HCT116 (cell line): ENCODE results near the gene NUBPL. TPM values are rescaled to one million over a fixed set of nuclear protein-coding genes. Genes with fewer than 3 reads are reported as not detected.

Source experiments
- ATAC-seq: fragments of 200-7000 bp; cut with Tn5 transposase; 2 replicates; pipeline ENCODE4 v1.9.1; 2020; ENCODE audit warnings: mild to moderate bottlenecking, moderate library complexity
- BruUV-seq: library from RNA; stranded (reverse); fragments of 400-500 nt; replicated peaks from 2 replicates; lab custom pipeline; 2021; lab: Mats Ljungman, UMichigan
- CTCF ChIA-PET: fragments of 300-600 bp; sonication (Branson Sonifier 250); formaldehyde crosslinking; loops from one replicate; lab custom pipeline; 2021; ENCODE audit warnings: antibody characterized with exemption; lab: Charles Lee
- POLR2A ChIA-PET: fragments of 300-600, 350-600 bp; sonication (Branson Sonifier 250); formaldehyde crosslinking; loops from one replicate; lab custom pipeline; 2021; ENCODE audit warnings: antibody characterized with exemption; lab: Charles Lee
- RAD21 ChIA-PET, 2 experiments: fragments of 300-600 bp; sonication (Branson Sonifier 250); formaldehyde crosslinking; loops; one replicate each; lab custom pipeline; 2023; ENCODE audit warnings: low total read pairs in 2 of 2; ENCODE audit not compliant: uncharacterized antibody in 2 of 2, unreplicated experiment in 2 of 2, low non-redundant PET in 1 of 2; lab: Charles Lee
- DNase-seq: peaks from one replicate; pipeline ENCODE4 v3.0.0-alpha.2; 2010; ENCODE audit warnings: low read depth, low spot score
- H2AFZ ChIP-seq: fragments of 200-600 bp; shearing (Covaris generic), sonication (generic); 2 replicates; pipeline ENCODE4 v1.6.1; 2017; ENCODE audit warnings: low read depth, mixed run types, mixed read lengths, antibody characterized with exemption, low read length; ENCODE audit not compliant: poor library complexity, severe bottlenecking
- H3K27ac ChIP-seq: 2 replicates; pipeline ENCODE4 v1.5.1; 2012; ENCODE audit warnings: low read depth, low read length
- H3K27me3 ChIP-seq: fragments of 200-600 bp; sonication (generic); 2 replicates; pipeline ENCODE4 v1.6.1; 2016; ENCODE audit warnings: mixed run types, low read length, mixed read lengths; ENCODE audit not compliant: insufficient read depth
- H3K36me3 ChIP-seq, 2 experiments: fragments of 200-500 bp in 1 of 2; fragments of 200-600 bp in 1 of 2; sonication (Bioruptor generic) in 1 of 2; sonication (generic) in 1 of 2; 2 replicates each; pipeline versions ENCODE4 v1.5.1 to v1.6.1; 2014 to 2016; ENCODE audit warnings: low read length in 2 of 2, inconsistent platforms in 1 of 2, mixed read lengths in 1 of 2, mixed run types in 1 of 2; ENCODE audit not compliant: insufficient read depth in 2 of 2, control insufficient read depth in 1 of 2
- H3K4me1 ChIP-seq, 2 experiments: fragments of 200-600 bp in 1 of 2; sonication (generic) in 1 of 2; 2 replicates each; pipeline versions ENCODE4 v1.5.1 to v1.6.1; 2012 to 2017; ENCODE audit warnings: low read length in 2 of 2, inconsistent platforms in 1 of 2, mild to moderate bottlenecking in 1 of 2, mixed read lengths in 1 of 2, mixed run types in 1 of 2, moderate library complexity in 1 of 2; ENCODE audit not compliant: insufficient read depth in 2 of 2, control insufficient read depth in 1 of 2
- H3K4me2 ChIP-seq: fragments of 200-600 bp; sonication (generic); 2 replicates; pipeline ENCODE4 v1.6.1; 2017; ENCODE audit warnings: mixed run types, low read length, mixed read lengths
- H3K4me3 ChIP-seq, 2 experiments: fragments of 200-600 bp in 1 of 2; sonication (generic) in 1 of 2; replicated peaks in 1 of 2; 2 replicates each; pipeline ENCODE4 v1.5.1; 2011 to 2016; ENCODE audit warnings: low read length in 2 of 2, control low read depth in 1 of 2, low read depth in 1 of 2, mild to moderate bottlenecking in 1 of 2, mixed read lengths in 1 of 2, mixed run types in 1 of 2
- H3K79me2 ChIP-seq: fragments of 200-600 bp; sonication (generic); 2 replicates; pipeline ENCODE4 v1.6.1; 2017; ENCODE audit warnings: mild to moderate bottlenecking, mixed run types, low read length, moderate library complexity, mixed read lengths; ENCODE audit not compliant: insufficient read depth
- H3K9ac ChIP-seq: fragments of 200-600 bp; sonication (generic); 2 replicates; pipeline ENCODE4 v1.6.1; 2016; ENCODE audit warnings: low read length, mixed read lengths
- H3K9me2 ChIP-seq: fragments of 200-600 bp; sonication (generic), shearing (Covaris generic); 2 replicates; pipeline ENCODE4 v1.6.1; 2017; ENCODE audit warnings: mixed run types, mild to moderate bottlenecking, moderate library complexity; ENCODE audit not compliant: insufficient read depth
- H3K9me3 ChIP-seq, 2 experiments: fragments of 200-500 bp in 1 of 2; fragments of 200-600 bp in 1 of 2; sonication (Bioruptor generic) in 1 of 2; sonication (generic) in 1 of 2; 2 replicates each; pipeline ENCODE4 v1.6.1; 2014 to 2017; ENCODE audit warnings: low read length in 2 of 2, mixed read lengths in 2 of 2, inconsistent platforms in 1 of 2, low read depth in 1 of 2, mild to moderate bottlenecking in 1 of 2, mixed run types in 1 of 2, moderate library complexity in 1 of 2; ENCODE audit not compliant: control insufficient read depth in 1 of 2, insufficient read depth in 1 of 2
- H4K20me1 ChIP-seq: fragments of 200-600 bp; sonication (generic), shearing (Covaris generic); 2 replicates; pipeline ENCODE4 v1.6.1; 2017; ENCODE audit warnings: mixed run types, mild to moderate bottlenecking, moderate library complexity; ENCODE audit not compliant: insufficient read depth
- CBX3 ChIP-seq: IDR thresholded peaks from 2 replicates; pipeline ENCODE4 v1.6.1; 2012; ENCODE audit warnings: low read depth
- ELF1 ChIP-seq: IDR thresholded peaks from 2 replicates; pipeline ENCODE4 v1.6.1; 2012; ENCODE audit warnings: low read depth, borderline replicate concordance
- EZH2 ChIP-seq: fragments of 200-600 bp; sonication (generic); IDR thresholded peaks from 2 replicates; pipeline ENCODE4 v1.6.1; 2017; ENCODE audit warnings: antibody characterized with exemption, mixed run types
- POLR2A ChIP-seq: IDR thresholded peaks from 2 replicates; pipeline ENCODE4 v1.7.0; 2011; ENCODE audit warnings: borderline replicate concordance; ENCODE audit not compliant: insufficient read depth, insufficient read length; ENCODE audit errors: extremely low read depth
- RAD21 ChIP-seq: IDR thresholded peaks from 2 replicates; pipeline ENCODE4 v1.6.1; 2012; ENCODE audit warnings: low read depth, mild to moderate bottlenecking
- SIN3A ChIP-seq: IDR thresholded peaks from 2 replicates; pipeline ENCODE4 v1.6.1; 2012; ENCODE audit warnings: low read depth
- YY1 ChIP-seq: IDR thresholded peaks from 2 replicates; pipeline ENCODE4 v1.6.1; 2011; ENCODE audit warnings: low read length, low read depth, moderate library complexity, mild to moderate bottlenecking; ENCODE audit not compliant: insufficient replicate concordance; ENCODE audit errors: extremely low read depth
- ZFX ChIP-seq: fragments of 450-650 bp; IDR thresholded peaks from 2 replicates; pipeline ENCODE4 v1.6.1; 2017
- ZNF274 ChIP-seq: fragments of 200-500 bp; sonication (Bioruptor generic); IDR thresholded peaks from 2 replicates; pipeline ENCODE4 v1.6.1; 2014; ENCODE audit warnings: mild to moderate bottlenecking, low read depth, low read length, inconsistent platforms
- intact Hi-C: fragments of 100-400 bp; cut with micrococcal nuclease; formaldehyde crosslinking; loops from 2 replicates; pipeline ENCODE4 v1.10.0; 2022
- total RNA-seq: library from RNA; stranded (reverse); gene quantifications from one replicate; pipeline ENCODE4 v1.2.1, GENCODE V29; 2021; ENCODE audit not compliant: unreplicated experiment
- TF ChIP-seq, protein P1 (sequence below): IDR thresholded peaks from 2 replicates; pipeline ENCODE4 v1.6.1; 2012
- TF ChIP-seq, protein P2 (sequence below), 3 experiments: fragments of 200-600 bp in 1 of 3; sonication (generic) in 1 of 3; IDR thresholded peaks in 2 of 3; conservative IDR thresholded peaks in 1 of 3; 2 replicates each; pipeline ENCODE4 v1.5.1; 2012 to 2017; ENCODE audit warnings: low read depth in 2 of 3, low read length in 2 of 3, antibody characterized with exemption in 1 of 3, borderline replicate concordance in 1 of 3, control low read depth in 1 of 3, mild to moderate bottlenecking in 1 of 3, mixed read lengths in 1 of 3, mixed run types in 1 of 3, moderate library complexity in 1 of 3; ENCODE audit not compliant: insufficient read depth in 1 of 3
- TF ChIP-seq, protein P3 (sequence below): IDR thresholded peaks from 2 replicates; pipeline ENCODE4 v1.6.1; 2011; ENCODE audit warnings: mild to moderate bottlenecking, low read length, moderate library complexity; ENCODE audit not compliant: insufficient replicate concordance; ENCODE audit errors: extremely low read depth

The NUBPL gene
- total RNA-seq, 1 experiment from 2014 or later: 11.3 TPM

DNA sequence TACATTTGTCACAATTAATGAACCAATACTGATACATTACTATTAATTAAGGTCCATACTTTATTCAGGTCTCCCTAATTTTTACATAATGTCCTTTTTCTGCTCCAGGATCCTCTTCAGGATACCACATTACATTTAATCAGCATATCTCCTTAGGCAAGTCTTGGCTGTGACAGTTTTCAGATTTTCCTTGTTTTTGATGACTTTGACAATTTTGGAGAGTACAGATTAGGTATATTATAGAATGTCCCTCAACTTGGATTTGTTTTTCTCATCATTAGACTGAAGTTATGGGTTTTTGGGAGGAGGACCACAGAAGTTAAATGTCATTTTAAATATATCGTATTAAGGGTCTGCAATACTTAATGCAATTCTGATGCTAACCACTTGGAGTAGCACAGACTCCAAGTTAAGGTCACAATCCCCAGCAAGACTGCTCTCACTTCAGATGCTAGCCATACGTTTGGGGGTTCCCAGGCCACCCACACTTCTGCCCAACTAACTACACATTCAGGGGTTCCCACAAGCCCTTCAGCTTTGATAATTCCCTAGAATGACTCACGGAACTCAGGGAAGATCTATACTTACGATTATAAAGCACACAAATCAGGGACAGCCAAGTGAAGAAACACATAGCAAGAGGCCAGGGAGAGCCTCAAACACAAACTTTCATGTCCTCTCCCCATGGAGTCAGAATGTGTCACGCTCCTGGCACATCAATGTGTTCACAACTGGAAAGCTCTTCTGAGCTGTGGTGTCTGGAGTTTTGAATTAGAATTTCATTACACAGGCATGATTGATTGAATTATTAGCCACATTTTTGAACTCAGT lies 17.0 kb upstream of the NUBPL start:
- Histone ChIP-seq H3K9me3 (no peaks in the 10 kb centered on the region), H3K4me3 (no peak overlapping the region), H3K27ac (no peak overlapping the region), H3K9me2 (no peaks in the 10 kb centered on the region), H3K4me2 (no peak overlapping the region), H2AFZ (peak overlapping the region; percentile 13), H3K36me3 (no peaks in the 10 kb centered on the region), H3K79me2 (no peaks in the 10 kb centered on the region), H4K20me1 (no peaks in the 10 kb centered on the region), H3K27me3 (no peaks in the 10 kb centered on the region), H3K9ac (no peak overlapping the region), H3K4me1 (no peaks in the 10 kb centered on the region)
- BruUV-seq: no TSS peak
- ChIA-PET RAD21 (no interaction called here), POLR2A (no interaction called here), CTCF (no interaction called here)
- ATAC-seq: peak; percentile 78
- TF ChIP-seq, protein P1, sequence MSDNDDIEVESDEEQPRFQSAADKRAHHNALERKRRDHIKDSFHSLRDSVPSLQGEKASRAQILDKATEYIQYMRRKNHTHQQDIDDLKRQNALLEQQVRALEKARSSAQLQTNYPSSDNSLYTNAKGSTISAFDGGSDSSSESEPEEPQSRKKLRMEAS: no peak
- TF ChIP-seq RAD21 (peak; percentile 31; the same call in 1 of the 2 replicates), YY1 (no peak), ELF1 (no peak), POLR2A (no peak), ZFX (no peak), SIN3A (no peak), ZNF274 (no peak), EZH2 (no peak), CBX3 (no peak)
- TF ChIP-seq, protein P2, sequence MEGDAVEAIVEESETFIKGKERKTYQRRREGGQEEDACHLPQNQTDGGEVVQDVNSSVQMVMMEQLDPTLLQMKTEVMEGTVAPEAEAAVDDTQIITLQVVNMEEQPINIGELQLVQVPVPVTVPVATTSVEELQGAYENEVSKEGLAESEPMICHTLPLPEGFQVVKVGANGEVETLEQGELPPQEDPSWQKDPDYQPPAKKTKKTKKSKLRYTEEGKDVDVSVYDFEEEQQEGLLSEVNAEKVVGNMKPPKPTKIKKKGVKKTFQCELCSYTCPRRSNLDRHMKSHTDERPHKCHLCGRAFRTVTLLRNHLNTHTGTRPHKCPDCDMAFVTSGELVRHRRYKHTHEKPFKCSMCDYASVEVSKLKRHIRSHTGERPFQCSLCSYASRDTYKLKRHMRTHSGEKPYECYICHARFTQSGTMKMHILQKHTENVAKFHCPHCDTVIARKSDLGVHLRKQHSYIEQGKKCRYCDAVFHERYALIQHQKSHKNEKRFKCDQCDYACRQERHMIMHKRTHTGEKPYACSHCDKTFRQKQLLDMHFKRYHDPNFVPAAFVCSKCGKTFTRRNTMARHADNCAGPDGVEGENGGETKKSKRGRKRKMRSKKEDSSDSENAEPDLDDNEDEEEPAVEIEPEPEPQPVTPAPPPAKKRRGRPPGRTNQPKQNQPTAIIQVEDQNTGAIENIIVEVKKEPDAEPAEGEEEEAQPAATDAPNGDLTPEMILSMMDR (IDR thresholded peaks at IDR 0.05 in 2 of 3, conservative IDR thresholded peaks at IDR 0.05 in 1 of 3; ENCODE audit: borderline replicate concordance in 1 of 3, insufficient read depth in 1 of 3, low read depth in 2 of 3, low read length in 2 of 3): peak in 2 of 3 experiments; percentile 45 to 47; a peak in 4 of 6 replicates
- TF ChIP-seq, protein P3, sequence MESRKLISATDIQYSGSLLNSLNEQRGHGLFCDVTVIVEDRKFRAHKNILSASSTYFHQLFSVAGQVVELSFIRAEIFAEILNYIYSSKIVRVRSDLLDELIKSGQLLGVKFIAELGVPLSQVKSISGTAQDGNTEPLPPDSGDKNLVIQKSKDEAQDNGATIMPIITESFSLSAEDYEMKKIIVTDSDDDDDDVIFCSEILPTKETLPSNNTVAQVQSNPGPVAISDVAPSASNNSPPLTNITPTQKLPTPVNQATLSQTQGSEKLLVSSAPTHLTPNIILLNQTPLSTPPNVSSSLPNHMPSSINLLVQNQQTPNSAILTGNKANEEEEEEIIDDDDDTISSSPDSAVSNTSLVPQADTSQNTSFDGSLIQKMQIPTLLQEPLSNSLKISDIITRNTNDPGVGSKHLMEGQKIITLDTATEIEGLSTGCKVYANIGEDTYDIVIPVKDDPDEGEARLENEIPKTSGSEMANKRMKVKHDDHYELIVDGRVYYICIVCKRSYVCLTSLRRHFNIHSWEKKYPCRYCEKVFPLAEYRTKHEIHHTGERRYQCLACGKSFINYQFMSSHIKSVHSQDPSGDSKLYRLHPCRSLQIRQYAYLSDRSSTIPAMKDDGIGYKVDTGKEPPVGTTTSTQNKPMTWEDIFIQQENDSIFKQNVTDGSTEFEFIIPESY: no peak
- peak; percentile 4 for DNase-seq
- intact Hi-C loops: no loop called here
